Erythroblast (primary cell): ENCODE results near the gene RAPGEF2.

ENCODE experiments used
- GATA1 ChIP-seq: IDR thresholded peaks from 2 replicates; pipeline ENCODE4 v1.6.1; 2011; ENCODE audit warnings: low read depth, mild to moderate bottlenecking, control low read depth, low read length, moderate library complexity
- POLR2A ChIP-seq: IDR thresholded peaks from 2 replicates; pipeline ENCODE4 v1.6.1; 2011; ENCODE audit warnings: mild to moderate bottlenecking, low read length

- TF ChIP-seq GATA1 (no peak), POLR2A (no peak)
Observed at GRCh38 chr4:159190651-159191050, 87.8 kb downstream of the RAPGEF2 start.
